K562 (cell line): ENCODE data around the gene SLC13A3. TPM values are rescaled to one million over a fixed set of nuclear protein-coding genes. Genes with fewer than 3 reads are reported as not detected.
A peak's percentile ranks its signal among the peaks of the same experiment; 100 is the strongest.

Source experiments
- ATAC-seq: fragments of 200-7000 bp; cut with Tn5 transposase; 3 replicates; pipeline ENCODE4 v1.9.1; 2020; ENCODE audit warnings: moderate library complexity
- BruUV-seq: library from RNA; stranded (reverse); fragments of 400-500 nt; replicated peaks from 2 replicates; lab custom pipeline; 2021; lab: Mats Ljungman, UMichigan
- CTCF ChIA-PET: fragments of 300-600 bp; formaldehyde crosslinking; extraction: SDS; loops from one replicate; lab custom pipeline; 2021; ENCODE audit warnings: low intra/inter-chr PET ratio; lab: Yijun Ruan, JAX
- POLR2A ChIA-PET: fragments of 300-600, 350-650 bp; sonication (Branson Sonifier 250); formaldehyde crosslinking; extraction: SDS; loops from one replicate; lab custom pipeline; 2021; ENCODE audit warnings: antibody characterized with exemption, inconsistent platforms; lab: Yijun Ruan, JAX
- DNase-seq, 4 experiments: peaks; one replicate each; pipeline versions ENCODE4 v3.0.0 to v3.0.0-alpha.2; 2011 to 2018; ENCODE audit warnings: low spot score in 3 of 4, mixed read lengths in 3 of 4; ENCODE audit errors: extremely low read depth in 1 of 4
- FAIRE-seq: peaks from 2 replicates; lab custom pipeline; 2011; peaks lifted over from hg19 to GRCh38; lab: Jason Lieb, UNC
- H2AFZ ChIP-seq: 2 replicates; pipeline ENCODE4 v1.6.0; 2011; ENCODE audit warnings: low read depth, low read length, control low read depth, inconsistent platforms
- H3K27ac ChIP-seq: fragments of 200-600 bp; 3 replicates; pipeline ENCODE4 v1.8.0; 2011; ENCODE audit warnings: low read depth, mild to moderate bottlenecking, control low read depth, inconsistent platforms, low read length, moderate library complexity, mixed read lengths; ENCODE audit errors: extremely low read depth
- H3K27me3 ChIP-seq, 2 experiments: fragments of 300-600 bp in 1 of 2; 2 replicates in 1 of 2; 3 replicates in 1 of 2; pipeline versions ENCODE4 v1.6.0 to v1.8.0; 2011; ENCODE audit warnings: inconsistent platforms in 2 of 2, low read length in 2 of 2, mild to moderate bottlenecking in 1 of 2, mixed read lengths in 1 of 2, moderate library complexity in 1 of 2; ENCODE audit not compliant: control insufficient read depth in 2 of 2, insufficient read depth in 2 of 2
- H3K36me3 ChIP-seq: fragments of 300-600 bp; 3 replicates; pipeline ENCODE4 v1.8.0; 2011; ENCODE audit warnings: mild to moderate bottlenecking, low read length, inconsistent platforms; ENCODE audit not compliant: control insufficient read depth, insufficient read depth
- H3K4me1 ChIP-seq, 2 experiments: fragments of 200-600 bp in 1 of 2; replicated peaks in 1 of 2; 2 replicates in 1 of 2; 3 replicates in 1 of 2; pipeline versions ENCODE4 v1.5.1 to v1.8.0; 2011; ENCODE audit warnings: inconsistent platforms in 2 of 2, low read length in 2 of 2, mild to moderate bottlenecking in 1 of 2, mixed read lengths in 1 of 2, moderate library complexity in 1 of 2; ENCODE audit not compliant: control insufficient read depth in 2 of 2, insufficient read depth in 2 of 2
- H3K4me2 ChIP-seq: 2 replicates; pipeline ENCODE4 v1.6.1; 2011; ENCODE audit warnings: low read length, control low read depth, inconsistent platforms, mixed read lengths; ENCODE audit not compliant: insufficient read depth
- H3K4me3 ChIP-seq: fragments of 200-600 bp; sonication (generic), shearing (Covaris generic); 2 replicates; pipeline ENCODE4 v1.5.1; 2016; ENCODE audit warnings: control low read depth, inconsistent platforms
- H3K79me2 ChIP-seq: fragments of 200-600 bp; 3 replicates; pipeline ENCODE4 v1.8.0; 2011; ENCODE audit warnings: low read length, inconsistent platforms; ENCODE audit not compliant: control insufficient read depth, insufficient read depth
- H3K9ac ChIP-seq, 2 experiments: 2 replicates each; pipeline versions ENCODE4 v1.6.0 to v1.6.1; 2011; ENCODE audit warnings: low read depth in 2 of 2, low read length in 2 of 2, control low read depth in 1 of 2, inconsistent platforms in 1 of 2, mild to moderate bottlenecking in 1 of 2, mixed read lengths in 1 of 2; ENCODE audit not compliant: insufficient read depth in 1 of 2
- H3K9me1 ChIP-seq: one replicate; pipeline ENCODE4 v1.6.0; 2011; ENCODE audit warnings: inconsistent platforms, mild to moderate bottlenecking, low read length, moderate library complexity; ENCODE audit not compliant: control insufficient read depth, insufficient read depth
- H3K9me3 ChIP-seq: replicated peaks from 2 replicates; pipeline ENCODE4 v1.5.1; 2011; ENCODE audit warnings: low read depth, low read length, inconsistent platforms; ENCODE audit not compliant: control insufficient read depth, insufficient read depth
- H4K20me1 ChIP-seq: replicated peaks from 2 replicates; pipeline ENCODE4 v1.6.1; 2011; ENCODE audit warnings: low read length, inconsistent platforms, mixed read lengths; ENCODE audit not compliant: control insufficient read depth, insufficient read depth
- BCOR ChIP-seq: fragments of 450-650 bp; IDR thresholded peaks from 2 replicates; pipeline ENCODE4 v1.6.1; 2016
- FOSL1 ChIP-seq: fragments of 200-800 bp; sonication (Bioruptor generic); conservative IDR thresholded peaks from 2 replicates; pipeline ENCODE4 v1.6.1; 2016; ENCODE audit warnings: missing genetic modification characterization, missing compliant biosample characterization
- HMG20A ChIP-seq: fragments of 450-650 bp; formaldehyde crosslinking; conservative IDR thresholded peaks from 2 replicates; pipeline ENCODE4 v1.4.0; 2020; ENCODE audit warnings: mild to moderate bottlenecking, mixed read lengths
- MEIS2 ChIP-seq: fragments of 450-650 bp; IDR thresholded peaks from 2 replicates; pipeline ENCODE4 v1.6.1; 2014; ENCODE audit warnings: mild to moderate bottlenecking; ENCODE audit not compliant: partially characterized antibody
- MTA1 ChIP-seq: fragments of 450-650 bp; IDR thresholded peaks from 2 replicates; pipeline ENCODE4 v1.6.1; 2017; ENCODE audit warnings: borderline replicate concordance
- NFYB ChIP-seq: IDR thresholded peaks from 2 replicates; pipeline ENCODE4 v1.6.1; 2011; ENCODE audit warnings: mild to moderate bottlenecking, moderate library complexity; ENCODE audit not compliant: insufficient read length; ENCODE audit errors: extremely low read depth
- RNF2 ChIP-seq: sonication (generic); IDR thresholded peaks from 2 replicates; pipeline ENCODE4 v1.6.1; 2016
- SP2 ChIP-seq: IDR thresholded peaks from 2 replicates; pipeline ENCODE4 v1.6.1; 2011; ENCODE audit warnings: mild to moderate bottlenecking, low read depth, low read length, moderate library complexity; ENCODE audit not compliant: poor library complexity, severe bottlenecking; ENCODE audit errors: extremely low read depth
- SPI1 ChIP-seq: IDR thresholded peaks from 2 replicates; pipeline ENCODE4 v1.6.1; 2011; ENCODE audit warnings: low read depth, low read length, control low read depth, borderline replicate concordance
- WGBS: fragments of 100-300 bp; shearing (Covaris generic); methylation state at CpG from one replicate; pipeline ENCODE4 v1.1.6; 2016; ENCODE audit warnings: low coverage, mixed read lengths; ENCODE audit not compliant: insufficient coverage; ENCODE audit errors: missing lambda C conversion rate; 5-methylcytosine and 5-hydroxymethylcytosine counted together
- in situ Hi-C: fragments of 300-500 bp; cut with MboI; formaldehyde crosslinking; loops from 4 replicates; pipeline ENCODE4 v1.15.0; 2018; ENCODE audit warnings: inconsistent platforms, mixed read lengths
- intact Hi-C: fragments of 100-400 bp; cut with micrococcal nuclease; formaldehyde crosslinking; loops from 2 replicates; pipeline ENCODE4 v1.14.2; 2022
- polyA plus RNA-seq, 8 experiments: library from polyadenylated mRNA; depleted of rRNA in 4 of 8; stranded (reverse) in 5 of 8; unstranded in 3 of 8; fragments of >200 nt; fragmentation: Nextera tagmentation in 2 of 8; fragmentation: Illumina TruSeq in 1 of 8; extraction: Ambion mirVana in 2 of 8; extraction: Trizol in 1 of 8; gene quantifications; 2 replicates each; pipeline versions ENCODE4 v1.2.1 to v1.2.3, GENCODE V29; 2011 to 2014; ENCODE audit warnings: inconsistent platforms in 1 of 8, missing spikeins in 1 of 8
- total RNA-seq, 7 experiments: library from RNA; depleted of rRNA in 6 of 7; stranded (reverse); fragments of >200 nt in 6 of 7; fragmentation: Illumina TruSeq in 2 of 7; extraction: Trizol in 2 of 7; gene quantifications; 2 replicates each; pipeline versions ENCODE4 v1.2.1 to v1.2.3, GENCODE V29; 2011 to 2021; ENCODE audit warnings: low replicate concordance in 1 of 7

Gene SLC13A3
- total and polyA plus RNA-seq, 9 of the 15 experiments (the other 6 are each of a cell fraction or from before 2014, with no cell fraction given): 5.5 to 16.4 (median 8.5) TPM

DNA sequence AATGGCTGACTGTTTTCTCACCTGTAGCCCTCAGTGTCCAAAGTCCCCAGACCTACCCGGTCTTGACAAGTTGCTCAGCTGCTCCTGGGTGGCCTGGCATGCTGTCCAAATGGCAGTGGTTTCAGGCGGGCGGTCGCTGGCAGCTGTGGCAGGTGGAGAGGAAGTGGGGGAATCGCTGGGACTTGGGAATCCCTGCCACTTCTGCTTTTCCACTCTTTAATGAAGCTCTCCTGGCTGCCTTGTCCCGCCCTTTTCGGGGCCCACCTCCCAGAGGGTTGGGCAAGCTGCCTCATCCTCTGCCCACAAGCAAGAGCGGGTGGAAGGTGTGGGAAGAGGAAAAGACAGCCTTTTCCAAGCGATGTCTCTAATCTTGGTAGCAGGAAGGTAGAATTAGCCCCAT is 100.8 kb downstream of the SLC13A3 start, which contains the start of gene OCSTAMP:
TSS of gene OCSTAMP (minus strand) at position 194 of the 400 bp plus-strand sequence. CDS start at position 100, 94 bp downstream.
- BruUV-seq: no TSS peak
- ChIA-PET CTCF (no interaction called here), POLR2A (interaction anchor here (0.6 to 1.5 kb wide), 2 partner anchors 12 to 21 kb away, joined by 4 to 6 read pairs; no protein-coding TSS in a partner anchor)
- Histone ChIP-seq H3K9me3 (no peaks in the 10 kb centered on the region), H3K4me1 (peaks cover 5 to 7% of the 10 kb centered on the region in 2 experiments; a peak in 1 of 5 replicates), H3K9ac (no peak within 1 kb of the TSS), H3K4me2 (no peak within 1 kb of the TSS), H3K79me2 (no peaks in the 10 kb centered on the region), H2AFZ (no peak within 1 kb of the TSS), H3K9me1 (no peaks in the 10 kb centered on the region), H3K27ac (no peak within 1 kb of the TSS), H3K4me3 (no peak within 1 kb of the TSS), H3K36me3 (no peaks in the 10 kb centered on the region), H4K20me1 (no peaks in the 10 kb centered on the region), H3K27me3 (peaks cover 5 to 35% of the 10 kb centered on the region in 2 experiments; a peak in 3 of 5 replicates)
- no peak for FAIRE-seq
- intact Hi-C loops: no loop called here
- in situ Hi-C loops: no loop called here
- no peak for TF ChIP-seq FOSL1
- TF ChIP-seq NFYB: no peak
- no peak for TF ChIP-seq SP2
- TF ChIP-seq BCOR: no peak
- TF ChIP-seq RNF2: no peak
- TF ChIP-seq SPI1: peak; percentile 67; the same call in 1 of the 2 replicates
- no peak for TF ChIP-seq MEIS2
- TF ChIP-seq MTA1: no peak
- TF ChIP-seq HMG20A: no peak
- DNase-seq: no peak
- WGBS: 0% methylated on average over 9 of the region's 9 CpGs
- ATAC-seq: no peak
